Mesenchymal stem cell (in vitro differentiated cells and primary cell): ENCODE measurements around the gene CNGA4.
A peak's percentile ranks its signal among the peaks of the same experiment; 100 is the strongest.

Experiments used
- DNase-seq: peaks from one replicate; pipeline ENCODE4 v3.0.0-alpha.2; 2013
- H2AFZ ChIP-seq: one replicate; pipeline ENCODE4 v1.6.1; 2013; ENCODE audit warnings: low read depth, mild to moderate bottlenecking, control low read depth, inconsistent platforms, low read length, moderate library complexity
- H2AK5ac ChIP-seq: 2 replicates; pipeline ENCODE4 v1.6.1; 2013; ENCODE audit warnings: low read length, moderate library complexity, mild to moderate bottlenecking, inconsistent platforms; ENCODE audit not compliant: severe bottlenecking
- H2BK120ac ChIP-seq: one replicate; pipeline ENCODE4 v1.6.1; 2013; ENCODE audit warnings: low read depth, mild to moderate bottlenecking, inconsistent platforms, low read length, moderate library complexity
- H2BK12ac ChIP-seq, 2 experiments: one replicate each; pipeline ENCODE4 v1.6.1; 2013; ENCODE audit warnings: inconsistent platforms in 2 of 2, low read length in 2 of 2, mild to moderate bottlenecking in 2 of 2, moderate library complexity in 2 of 2, control low read depth in 1 of 2
- H2BK15ac ChIP-seq: one replicate; pipeline ENCODE4 v1.6.1; 2013; ENCODE audit warnings: mild to moderate bottlenecking, low read depth, inconsistent platforms; ENCODE audit not compliant: poor library complexity, severe bottlenecking
- H2BK5ac ChIP-seq: 2 replicates; pipeline ENCODE4 v1.6.1; 2013; ENCODE audit warnings: low read depth, mild to moderate bottlenecking, low read length, control low read depth, inconsistent platforms; ENCODE audit not compliant: poor library complexity, severe bottlenecking
- H3K14ac ChIP-seq, 2 experiments: one replicate each; pipeline ENCODE4 v1.6.1; 2013; ENCODE audit warnings: inconsistent platforms in 2 of 2, low read length in 2 of 2, control low read depth in 1 of 2, mild to moderate bottlenecking in 1 of 2, moderate library complexity in 1 of 2
- H3K18ac ChIP-seq, 2 experiments: one replicate each; pipeline ENCODE4 v1.6.1; 2013; ENCODE audit warnings: inconsistent platforms in 2 of 2, low read length in 2 of 2, control low read depth in 1 of 2, low read depth in 1 of 2, mild to moderate bottlenecking in 1 of 2
- H3K23ac ChIP-seq, 2 experiments: one replicate each; pipeline ENCODE4 v1.6.1; 2013; ENCODE audit warnings: inconsistent platforms in 2 of 2, low read length in 2 of 2, mild to moderate bottlenecking in 2 of 2, moderate library complexity in 2 of 2, control low read depth in 1 of 2
- H3K27ac ChIP-seq: 2 replicates; pipeline ENCODE4 v1.5.1; 2013; ENCODE audit warnings: mild to moderate bottlenecking, moderate library complexity, low read length, control low read depth, inconsistent platforms; ENCODE audit not compliant: poor library complexity, severe bottlenecking
- H3K27me3 ChIP-seq, 2 experiments: 2 replicates each; pipeline versions ENCODE4 v1.6.1 to v1.7.0; 2013; ENCODE audit warnings: low read length in 2 of 2, mild to moderate bottlenecking in 2 of 2, moderate library complexity in 2 of 2, control low read depth in 1 of 2, inconsistent platforms in 1 of 2; ENCODE audit not compliant: control insufficient read depth in 1 of 2, insufficient read depth in 1 of 2
- H3K36me3 ChIP-seq, 2 experiments: 2 replicates each; pipeline versions ENCODE4 v1.6.1 to v1.7.0; 2013; ENCODE audit warnings: low read length in 2 of 2, control low read depth in 1 of 2, inconsistent platforms in 1 of 2, low read depth in 1 of 2, mild to moderate bottlenecking in 1 of 2; ENCODE audit not compliant: insufficient read depth in 2 of 2, control insufficient read depth in 1 of 2
- H3K4ac ChIP-seq, 2 experiments: one replicate each; pipeline ENCODE4 v1.6.1; 2013; ENCODE audit warnings: inconsistent platforms in 2 of 2, low read length in 2 of 2, mild to moderate bottlenecking in 2 of 2, moderate library complexity in 2 of 2, control low read depth in 1 of 2, low read depth in 1 of 2
- H3K4me1 ChIP-seq: 2 replicates; pipeline ENCODE4 v1.6.1; 2013; ENCODE audit warnings: low read depth, low read length, control low read depth; ENCODE audit not compliant: control insufficient read depth, insufficient read depth
- H3K4me2 ChIP-seq: 2 replicates; pipeline ENCODE4 v1.6.1; 2013; ENCODE audit warnings: low read length, mild to moderate bottlenecking, inconsistent platforms; ENCODE audit not compliant: poor library complexity, severe bottlenecking
- H3K4me3 ChIP-seq, 2 experiments: 2 replicates each; pipeline versions ENCODE4 v1.5.1 to v1.7.0; 2013; ENCODE audit warnings: low read length in 2 of 2, mild to moderate bottlenecking in 2 of 2, control low read depth in 1 of 2, low read depth in 1 of 2; ENCODE audit not compliant: insufficient read depth in 1 of 2
- H3K79me1 ChIP-seq: replicated peaks from 2 replicates; pipeline ENCODE4 v1.6.1; 2013; ENCODE audit warnings: mild to moderate bottlenecking, control low read depth, low read length, inconsistent platforms; ENCODE audit not compliant: poor library complexity, severe bottlenecking
- H3K9ac ChIP-seq: 2 replicates; pipeline ENCODE4 v1.7.0; 2013; ENCODE audit warnings: mild to moderate bottlenecking, low read length, moderate library complexity
- H3K9me3 ChIP-seq: 2 replicates; pipeline ENCODE4 v1.7.0; 2013; ENCODE audit warnings: mild to moderate bottlenecking, low read length; ENCODE audit not compliant: control insufficient read depth
- H4K8ac ChIP-seq: one replicate; pipeline ENCODE4 v1.6.1; 2013; ENCODE audit warnings: inconsistent platforms, mild to moderate bottlenecking, low read length, moderate library complexity
- H4K91ac ChIP-seq: one replicate; pipeline ENCODE4 v1.6.1; 2013; ENCODE audit warnings: mild to moderate bottlenecking, low read length, inconsistent platforms
- WGBS: methylation state at CpG from one replicate; pipeline ENCODE4 v1.1.7; 2013; ENCODE audit warnings: mixed read lengths; 5-methylcytosine and 5-hydroxymethylcytosine counted together

CNGA4 gene

GRCh38 chr11:6202041-6202440 lies 36.8 kb upstream of the CNGA4 start:
- Histone ChIP-seq H3K9ac (no peak overlapping the region), H2BK120ac (no peak overlapping the region), H3K18ac (no peak overlapping the region), H3K36me3 (peaks cover 9 to 35% of the 10 kb centered on the region in 2 experiments), H2AK5ac (no peak overlapping the region), H3K9me3 (no peaks in the 10 kb centered on the region), H4K8ac (no peak overlapping the region), H3K23ac (no peak overlapping the region), H3K4me2 (no peak overlapping the region), H3K14ac (no peak overlapping the region), H4K91ac (no peak overlapping the region), H2BK15ac (no peak overlapping the region), H3K27ac (no peak overlapping the region), H3K27me3 (no peaks in the 10 kb centered on the region), H3K79me1 (peaks cover 2% of the 10 kb centered on the region), H2AFZ (no peak overlapping the region), H3K4me3 (no peak overlapping the region), H2BK5ac (no peak overlapping the region), H3K4ac (no peak overlapping the region), H3K4me1 (peaks cover 2% of the 10 kb centered on the region), H2BK12ac (no peak overlapping the region)
- DNase-seq = no peak
- WGBS = 96% methylated on average over 1 of the region's 1 CpG

- H3K4me3 ChIP-seq = no peak overlapping the region
- H3K27ac ChIP-seq = no peak overlapping the region
- H3K4me2 ChIP-seq = no peak overlapping the region
- H2BK15ac ChIP-seq = no peak overlapping the region
- 94% methylated on average over 3 of the region's 3 CpGs for WGBS
- no peak overlapping the region for H3K18ac ChIP-seq
- no peaks in the 10 kb centered on the region for H3K27me3 ChIP-seq
- peaks cover 9 to 47% of the 10 kb centered on the region in 2 experiments for H3K36me3 ChIP-seq
- H2BK5ac ChIP-seq = no peak overlapping the region
- no peak overlapping the region for H2BK120ac ChIP-seq
- H3K4me1 ChIP-seq = peaks cover 2% of the 10 kb centered on the region
- no peak overlapping the region for H3K9ac ChIP-seq
- peaks cover 2% of the 10 kb centered on the region for H3K79me1 ChIP-seq
- DNase-seq = no peak
- H2AK5ac ChIP-seq = no peak overlapping the region
- no peaks in the 10 kb centered on the region for H3K9me3 ChIP-seq
- H3K4ac ChIP-seq = no peak overlapping the region
- H4K91ac ChIP-seq = no peak overlapping the region
- no peak overlapping the region for H2BK12ac ChIP-seq
- no peak overlapping the region for H3K23ac ChIP-seq
- H3K14ac ChIP-seq = no peak overlapping the region
- H4K8ac ChIP-seq = no peak overlapping the region
- H2AFZ ChIP-seq = no peak overlapping the region
Observed at GRCh38 chr11:6203327-6203726, 35.6 kb upstream of the CNGA4 start.

GRCh38 chr11:6204706-6205105 lies 34.2 kb upstream of the CNGA4 start:
- H3K36me3 ChIP-seq = peaks cover 6 to 59% of the 10 kb centered on the region in 2 experiments
- no CpG with 5 or more reads among the region's 1 CpG for WGBS
- no peak for DNase-seq
- H3K9me3 ChIP-seq = no peaks in the 10 kb centered on the region
- H2BK12ac ChIP-seq = no peak overlapping the region
- no peaks in the 10 kb centered on the region for H3K27me3 ChIP-seq
- H4K8ac ChIP-seq = no peak overlapping the region
- no peak overlapping the region for H2BK5ac ChIP-seq
- H3K4me1 ChIP-seq = peaks cover 3% of the 10 kb centered on the region
- no peak overlapping the region for H3K14ac ChIP-seq
- peaks cover 2% of the 10 kb centered on the region for H3K79me1 ChIP-seq
- no peak overlapping the region for H2BK15ac ChIP-seq
- H3K27ac ChIP-seq = no peak overlapping the region
- no peak overlapping the region for H3K4me2 ChIP-seq
- H3K23ac ChIP-seq = no peak overlapping the region
- H4K91ac ChIP-seq = no peak overlapping the region
- H2BK120ac ChIP-seq = no peak overlapping the region
- no peak overlapping the region for H3K9ac ChIP-seq
- H3K4me3 ChIP-seq = no peak overlapping the region
- no peak overlapping the region for H2AK5ac ChIP-seq
- no peak overlapping the region for H3K4ac ChIP-seq
- H2AFZ ChIP-seq = no peak overlapping the region
- H3K18ac ChIP-seq = no peak overlapping the region

- H3K9me3 ChIP-seq = no peaks in the 10 kb centered on the region
- DNase-seq = no peak
- no peak within 1 kb of the TSS for H2BK12ac ChIP-seq
- H2BK15ac ChIP-seq = no peak within 1 kb of the TSS
- peaks cover 13 to 65% of the 10 kb centered on the region in 2 experiments for H3K36me3 ChIP-seq
- no peak within 1 kb of the TSS for H2AK5ac ChIP-seq
- peak within 1 kb of the TSS in 1 of 2 experiments; percentile 77 for H3K23ac ChIP-seq
- H3K27me3 ChIP-seq = no peaks in the 10 kb centered on the region
- no peak within 1 kb of the TSS for H3K4me3 ChIP-seq
- H3K4ac ChIP-seq = no peak within 1 kb of the TSS
- H3K4me1 ChIP-seq = peaks cover 7% of the 10 kb centered on the region
- H2BK120ac ChIP-seq = no peak within 1 kb of the TSS
- peak within 1 kb of the TSS in 1 of 2 experiments; percentile 39 for H3K14ac ChIP-seq
- no peak within 1 kb of the TSS for H3K9ac ChIP-seq
- H3K27ac ChIP-seq = no peak within 1 kb of the TSS
- 83% methylated on average over 1 of the region's 1 CpG for WGBS
- H2BK5ac ChIP-seq = no peak within 1 kb of the TSS
- no peak within 1 kb of the TSS for H4K91ac ChIP-seq
- no peak within 1 kb of the TSS for H2AFZ ChIP-seq
- H3K18ac ChIP-seq = peak within 1 kb of the TSS in 1 of 2 experiments; percentile 21
- H3K4me2 ChIP-seq = no peak within 1 kb of the TSS
- H3K79me1 ChIP-seq = peaks cover 6% of the 10 kb centered on the region
- no peak within 1 kb of the TSS for H4K8ac ChIP-seq
Observed at GRCh38 chr11:6205366-6205765, 33.5 kb upstream of the CNGA4 start, which contains the start of gene C11orf42. Gene C11orf42 (plus strand): TSS chr11:6205557. CDS start chr11:6205616, 59 bp downstream.
